B cell (primary cell): ENCODE data around the gene SMOC1. TPM values are rescaled to one million over a fixed set of nuclear protein-coding genes. Genes with fewer than 3 reads are reported as not detected.

Experiments used
- ATAC-seq: fragments of 200-7000 bp; cut with Tn5 transposase; one replicate; pipeline ENCODE4 v1.10.0; 2021; ENCODE audit warnings: low read depth, mild to moderate bottlenecking, moderate number of reproducible peaks, moderate library complexity
- CTCF ChIA-PET: fragments of 350-600 bp; sonication (Branson Sonifier 250); formaldehyde crosslinking; loops from one replicate; lab custom pipeline; 2021; ENCODE audit warnings: antibody characterized with exemption, inconsistent platforms; lab: Charles Lee
- POLR2A ChIA-PET: fragments of 350-600 bp; sonication (Branson Sonifier 250); formaldehyde crosslinking; loops from one replicate; lab custom pipeline; 2021; ENCODE audit warnings: antibody characterized with exemption; lab: Charles Lee
- DNase-seq: peaks from one replicate; pipeline ENCODE4 v3.0.0; 2013
- H2AFZ ChIP-seq: 2 replicates; pipeline ENCODE4 v1.6.1; 2012; ENCODE audit warnings: mild to moderate bottlenecking, low read depth, low read length; ENCODE audit not compliant: insufficient read depth, poor library complexity, severe bottlenecking
- H3K27ac ChIP-seq, 2 donors: 1 replicate in 1 of 2; 2 replicates in 1 of 2; pipeline ENCODE4 v1.5.1; 2012 to 2013; ENCODE audit warnings: low read length in 2 of 2, mild to moderate bottlenecking in 2 of 2, moderate library complexity in 1 of 2
- H3K27me3 ChIP-seq, 4 experiments: fragments of 200-600 bp in 1 of 4; sonication (generic) in 1 of 4; replicated peaks in 1 of 4; 1 replicate in 2 of 4; 2 replicates in 2 of 4; pipeline versions ENCODE4 v1.6.1 to v1.7.0; 2013 to 2016; ENCODE audit warnings: low read length in 3 of 4, mild to moderate bottlenecking in 2 of 4, mixed read lengths in 1 of 4, moderate library complexity in 1 of 4; ENCODE audit not compliant: insufficient read depth in 4 of 4, control insufficient read depth in 3 of 4; ENCODE audit errors: control extremely low read depth in 1 of 4
- H3K36me3 ChIP-seq, 2 experiments: replicated peaks in 1 of 2; 1 replicate in 1 of 2; 2 replicates in 1 of 2; pipeline versions ENCODE4 v1.6.1 to v1.7.1; 2013; ENCODE audit warnings: low read length in 1 of 2; ENCODE audit not compliant: insufficient read depth in 2 of 2, control insufficient read depth in 1 of 2; ENCODE audit errors: control extremely low read depth in 1 of 2, extremely low read depth in 1 of 2
- H3K4me1 ChIP-seq, 2 donors: fragments of 200-600 bp in 1 of 2; sonication (generic) in 1 of 2; 1 replicate in 1 of 2; 2 replicates in 1 of 2; pipeline versions ENCODE4 v1.5.1 to v1.6.1; 2013 to 2017; ENCODE audit warnings: low read length in 2 of 2; ENCODE audit not compliant: control insufficient read depth in 2 of 2, insufficient read depth in 2 of 2
- H3K4me2 ChIP-seq: replicated peaks from 2 replicates; pipeline ENCODE3; 2012; ENCODE audit warnings: mild to moderate bottlenecking, low read depth, low read length; ENCODE audit not compliant: poor library complexity, severe bottlenecking
- H3K4me3 ChIP-seq, 5 experiments: fragments of 200-600 bp in 1 of 5; sonication (generic) in 1 of 5; 1 replicate in 3 of 5; 2 replicates in 2 of 5; pipeline versions ENCODE4 v1.5.1 to v1.7.0; 2011 to 2016; ENCODE audit warnings: low read length in 4 of 5, mild to moderate bottlenecking in 4 of 5, low read depth in 2 of 5, control low read depth in 1 of 5, moderate library complexity in 1 of 5; ENCODE audit not compliant: insufficient read depth in 1 of 5; ENCODE audit errors: control extremely low read depth in 1 of 5, extremely low read depth in 1 of 5
- H3K79me2 ChIP-seq: fragments of 200-600 bp; sonication (generic); one replicate; pipeline ENCODE4 v1.6.0; 2016; ENCODE audit warnings: low read length; ENCODE audit not compliant: control insufficient read depth, insufficient read depth
- H3K9ac ChIP-seq: fragments of 200-600 bp; sonication (generic); 2 replicates; pipeline ENCODE4 v1.6.1; 2017; ENCODE audit warnings: mild to moderate bottlenecking, low read length, moderate library complexity
- H3K9me3 ChIP-seq, 3 donors: one replicate each; pipeline versions ENCODE4 v1.6.1 to v1.7.1; 2013; ENCODE audit warnings: low read length in 2 of 3; ENCODE audit not compliant: control insufficient read depth in 2 of 3, insufficient read depth in 1 of 3; ENCODE audit errors: control extremely low read depth in 1 of 3
- H4K20me1 ChIP-seq: 2 replicates; pipeline ENCODE4 v1.6.0; 2012; ENCODE audit warnings: mild to moderate bottlenecking, low read length; ENCODE audit not compliant: insufficient read depth, control insufficient read depth, poor library complexity, severe bottlenecking
- H3K27ac Mint-ChIP-seq: one replicate; pipeline ENCODE4 v1.8.0; 2021; ENCODE audit warnings: mixed read lengths
- H3K27me3 Mint-ChIP-seq: one replicate; pipeline ENCODE4 v1.8.0; 2021; ENCODE audit warnings: mixed read lengths
- H3K4me1 Mint-ChIP-seq: one replicate; pipeline ENCODE4 v1.8.0; 2021; ENCODE audit warnings: mixed read lengths
- H3K4me3 Mint-ChIP-seq: one replicate; pipeline ENCODE4 v1.8.0; 2021; ENCODE audit warnings: mixed read lengths
- H3K9me3 Mint-ChIP-seq: one replicate; pipeline ENCODE4 v1.8.0; 2022; ENCODE audit warnings: mixed read lengths; ENCODE audit not compliant: insufficient read depth
- CTCF ChIP-seq: fragments of 200-600 bp; IDR thresholded peaks from one replicate; pipeline ENCODE4 v1.8.0; 2022; ENCODE audit warnings: antibody characterized with exemption, mild to moderate bottlenecking
- EZH2 ChIP-seq: IDR thresholded peaks from 2 replicates; pipeline ENCODE4 v1.6.1; 2012; ENCODE audit warnings: borderline replicate concordance, low read depth, mild to moderate bottlenecking, moderate library complexity, low read length; ENCODE audit not compliant: insufficient read depth, poor library complexity, severe bottlenecking
- WGBS: methylation state at CpG from one replicate; pipeline ENCODE4 v1.1.5; 2013; ENCODE audit warnings: missing lambda C conversion rate; ENCODE audit not compliant: insufficient coverage; 5-methylcytosine and 5-hydroxymethylcytosine counted together
- intact Hi-C: fragments of 100-400 bp; cut with micrococcal nuclease; formaldehyde crosslinking; loops from one replicate; pipeline ENCODE4 v1.10.0; 2022
- polyA plus RNA-seq: library from polyadenylated mRNA; depleted of rRNA; stranded (reverse); fragments of >200 nt; gene quantifications from 2 replicates; pipeline ENCODE4 v1.2.3, GENCODE V29; 2012
- total RNA-seq, 2 donors: library from RNA; stranded (reverse); fragments of 120-200 nt in 1 of 2; gene quantifications; 1 replicate in 1 of 2; 2 replicates in 1 of 2; pipeline versions ENCODE4 v1.2.3 to v1.2.4, GENCODE V29; 2013 to 2022

SMOC1 gene
- total and polyA plus RNA-seq, 2 donors (not counting 1 experiment from before 2014, with no cell fraction given), result 0.04 to 0.84 TPM

GRCh38 chr14:69945912-69946311 lies 66.7 kb downstream of the SMOC1 start:
- no peak for ATAC-seq

GRCh38 chr14:69948351-69948750 lies 69.1 kb downstream of the SMOC1 start:
- ATAC-seq, result no peak
- Mint-ChIP-seq H3K4me3 (no peak overlapping the region), H3K4me1 (no peaks in the 10 kb centered on the region), H3K27ac (no peak overlapping the region), H3K27me3 (peaks cover 24% of the 10 kb centered on the region), H3K9me3 (peaks cover 15% of the 10 kb centered on the region)
- WGBS, result 92% methylated on average over 2 of the region's 3 CpGs
- intact Hi-C loops, result no loop called here
- Histone ChIP-seq H3K4me2 (no peak overlapping the region), H3K9ac (no peak overlapping the region), H3K36me3 (no peaks in the 10 kb centered on the region), H3K9me3 (peaks cover 0 to 12% (median 0%) of the 10 kb centered on the region in 3 donors), H3K79me2 (no peaks in the 10 kb centered on the region), H3K27ac (no peak overlapping the region), H3K4me3 (no peak overlapping the region), H2AFZ (no peak overlapping the region), H4K20me1 (no peaks in the 10 kb centered on the region), H3K27me3 (peaks cover 0 to 10% (median 2%) of the 10 kb centered on the region in 4 experiments), H3K4me1 (no peaks in the 10 kb centered on the region)
- ChIA-PET POLR2A (interaction anchor here (0.8 kb wide), 1 partner anchor 13 kb away, joined by 4 read pairs; no protein-coding TSS in a partner anchor), CTCF (no interaction called here)
- no peak for TF ChIP-seq CTCF
- TF ChIP-seq EZH2, result no peak
- DNase-seq, result no peak

More at GRCh38 chr14:69945912-69946311, 66.7 kb downstream of the SMOC1 start:
- Histone ChIP-seq H3K27me3 (peaks cover 0 to 8% (median 2%) of the 10 kb centered on the region in 4 experiments), H3K9ac (no peak overlapping the region), H3K4me1 (no peaks in the 10 kb centered on the region), H4K20me1 (no peaks in the 10 kb centered on the region), H3K36me3 (no peaks in the 10 kb centered on the region), H2AFZ (no peak overlapping the region), H3K27ac (no peak overlapping the region), H3K79me2 (no peaks in the 10 kb centered on the region), H3K4me2 (no peak overlapping the region), H3K9me3 (peaks cover 0 to 12% (median 0%) of the 10 kb centered on the region in 3 donors), H3K4me3 (no peak overlapping the region)
- intact Hi-C loops, result no loop called here
- DNase-seq, result no peak
- H3K27me3 Mint-ChIP-seq, result peaks cover 34% of the 10 kb centered on the region
- no peaks in the 10 kb centered on the region for H3K4me1 Mint-ChIP-seq
- ChIA-PET CTCF (no interaction called here), POLR2A (no interaction called here)
- H3K4me3 Mint-ChIP-seq, result no peak overlapping the region
- no peak for TF ChIP-seq EZH2
- TF ChIP-seq CTCF, result no peak
- no peak overlapping the region for H3K27ac Mint-ChIP-seq
- peaks cover 15% of the 10 kb centered on the region for H3K9me3 Mint-ChIP-seq
